ENCODE data around the gene MARK3.

GRCh38 chr14:103343164-103343879 is 41.9 kb upstream of the MARK3 start:
- TF ChIP-seq CTCF (IDR thresholded peaks at IDR 0.05) = no peak
- TF ChIP-seq POLR2A (IDR thresholded peaks at IDR 0.05) = no peak
